ENCODE measurements around the gene MRPL47.

Gene MRPL47

DNA sequence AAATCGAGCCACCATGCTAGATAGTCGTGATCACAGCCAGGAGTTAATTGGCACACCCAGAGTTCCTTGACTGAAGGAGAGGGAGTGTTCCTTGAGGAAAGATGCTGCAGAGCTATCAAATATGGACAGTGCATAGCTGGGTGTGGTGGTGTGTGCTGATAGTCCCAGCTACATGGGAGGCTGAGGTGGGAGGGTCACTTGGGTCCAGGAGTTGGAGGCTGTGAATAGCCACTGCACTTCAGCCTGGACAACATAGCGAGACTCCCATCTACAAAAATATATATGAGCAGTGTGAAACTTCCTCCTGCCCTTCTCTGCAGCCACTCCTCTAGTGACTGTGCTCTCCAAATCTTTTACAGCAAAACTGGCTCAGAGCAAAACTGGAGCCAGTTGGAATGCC is 38.4 kb upstream of the MRPL47 start:
- DNase-seq (ENCODE audit: extremely low read depth, low read depth) = no peak
- no peak overlapping the region for H3K4me3 ChIP-seq (replicated peaks; ENCODE audit: low read depth, low read length)
- TF ChIP-seq, protein P1, sequence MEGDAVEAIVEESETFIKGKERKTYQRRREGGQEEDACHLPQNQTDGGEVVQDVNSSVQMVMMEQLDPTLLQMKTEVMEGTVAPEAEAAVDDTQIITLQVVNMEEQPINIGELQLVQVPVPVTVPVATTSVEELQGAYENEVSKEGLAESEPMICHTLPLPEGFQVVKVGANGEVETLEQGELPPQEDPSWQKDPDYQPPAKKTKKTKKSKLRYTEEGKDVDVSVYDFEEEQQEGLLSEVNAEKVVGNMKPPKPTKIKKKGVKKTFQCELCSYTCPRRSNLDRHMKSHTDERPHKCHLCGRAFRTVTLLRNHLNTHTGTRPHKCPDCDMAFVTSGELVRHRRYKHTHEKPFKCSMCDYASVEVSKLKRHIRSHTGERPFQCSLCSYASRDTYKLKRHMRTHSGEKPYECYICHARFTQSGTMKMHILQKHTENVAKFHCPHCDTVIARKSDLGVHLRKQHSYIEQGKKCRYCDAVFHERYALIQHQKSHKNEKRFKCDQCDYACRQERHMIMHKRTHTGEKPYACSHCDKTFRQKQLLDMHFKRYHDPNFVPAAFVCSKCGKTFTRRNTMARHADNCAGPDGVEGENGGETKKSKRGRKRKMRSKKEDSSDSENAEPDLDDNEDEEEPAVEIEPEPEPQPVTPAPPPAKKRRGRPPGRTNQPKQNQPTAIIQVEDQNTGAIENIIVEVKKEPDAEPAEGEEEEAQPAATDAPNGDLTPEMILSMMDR (IDR thresholded peaks at IDR 0.05; ENCODE audit: low read depth, low read length, missing control alignments) = no peak

DNA sequence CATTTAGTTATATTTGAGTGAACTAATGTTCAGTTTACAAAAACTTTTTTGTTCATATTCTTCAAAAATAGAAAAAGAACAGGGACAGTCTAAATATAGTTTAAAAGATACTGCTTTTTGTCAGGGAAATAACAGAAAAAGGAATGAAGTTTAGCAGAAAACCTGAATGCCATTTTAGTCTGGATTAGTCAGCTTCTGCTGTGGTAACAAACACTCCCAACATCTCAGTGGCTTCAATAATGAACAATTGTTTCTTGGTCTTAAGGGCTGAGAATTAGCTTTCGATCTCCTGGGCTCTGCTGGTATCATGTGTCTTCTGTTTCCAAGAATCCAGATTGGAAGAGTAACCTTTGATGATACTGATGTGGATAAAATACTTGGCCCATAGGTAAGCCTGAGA is 36.0 kb upstream of the MRPL47 start:
- no peak for DNase-seq (ENCODE audit: extremely low read depth, low read depth)
- no peak overlapping the region for H3K4me3 ChIP-seq (replicated peaks; ENCODE audit: low read depth, low read length)
- TF ChIP-seq, protein P1 (IDR thresholded peaks at IDR 0.05; ENCODE audit: low read depth, low read length, missing control alignments) = no peak

DNA sequence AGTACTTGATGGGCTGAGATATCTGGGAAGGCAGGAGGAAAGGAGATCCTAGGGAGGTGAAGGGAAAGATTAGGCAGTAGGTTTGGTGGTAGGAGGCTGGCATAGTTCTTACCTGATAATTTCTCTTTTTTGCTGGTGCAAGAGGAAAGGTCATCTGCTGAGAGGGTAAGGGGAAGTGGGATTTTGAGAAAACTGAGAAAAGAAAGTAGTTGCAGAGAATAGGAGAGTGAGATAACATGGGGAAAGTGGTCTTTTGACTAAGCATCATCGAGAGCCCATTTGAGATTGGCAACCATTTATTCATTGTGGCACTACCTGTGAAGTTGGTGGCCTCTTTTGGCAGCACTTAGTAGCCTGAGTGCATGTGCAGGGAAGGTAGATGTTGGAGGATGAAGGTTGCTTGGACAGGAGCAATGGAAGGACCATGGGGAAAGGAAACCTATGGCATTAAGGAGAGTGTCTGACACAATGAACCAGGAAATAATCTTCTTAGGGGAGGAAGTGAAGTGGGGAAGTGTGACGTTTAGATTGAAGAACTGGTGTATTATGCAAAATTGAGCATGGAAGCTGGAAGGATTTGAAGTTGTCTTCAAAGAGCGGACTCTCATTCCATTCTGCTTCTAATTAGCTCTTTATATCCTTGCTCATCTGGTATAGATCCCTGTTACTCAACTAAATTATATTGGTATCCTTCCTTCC is 26.5 kb upstream of the MRPL47 start:
- TF ChIP-seq, protein P1 (IDR thresholded peaks at IDR 0.05; ENCODE audit: low read depth, low read length, missing control alignments) = no peak
- no peak overlapping the region for H3K4me3 ChIP-seq (replicated peaks; ENCODE audit: low read depth, low read length)
- no peak for DNase-seq (ENCODE audit: extremely low read depth, low read depth)

DNA sequence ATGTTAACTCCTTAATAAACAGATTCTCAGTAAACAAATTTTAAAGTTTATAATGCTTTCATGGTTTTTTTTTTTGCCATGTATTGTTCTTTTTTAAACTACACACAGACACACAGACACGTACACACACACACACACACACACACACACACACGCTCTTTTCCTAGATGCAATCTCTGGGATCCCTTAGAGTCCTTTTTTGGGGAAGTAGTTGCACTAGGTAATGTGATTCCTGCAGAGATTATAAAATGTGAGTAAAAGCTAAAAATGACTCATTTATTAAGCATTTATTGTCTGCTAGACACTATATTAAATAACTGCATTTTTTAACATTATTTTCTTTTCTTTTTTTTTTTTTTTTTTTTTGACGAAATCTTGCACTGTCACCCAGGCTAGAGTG is 20.0 kb upstream of the MRPL47 start:
- TF ChIP-seq, protein P1 (IDR thresholded peaks at IDR 0.05; ENCODE audit: low read depth, low read length, missing control alignments) = no peak
- DNase-seq (ENCODE audit: extremely low read depth, low read depth) = no peak
- H3K4me3 ChIP-seq (replicated peaks; ENCODE audit: low read depth, low read length) = no peak overlapping the region

DNA sequence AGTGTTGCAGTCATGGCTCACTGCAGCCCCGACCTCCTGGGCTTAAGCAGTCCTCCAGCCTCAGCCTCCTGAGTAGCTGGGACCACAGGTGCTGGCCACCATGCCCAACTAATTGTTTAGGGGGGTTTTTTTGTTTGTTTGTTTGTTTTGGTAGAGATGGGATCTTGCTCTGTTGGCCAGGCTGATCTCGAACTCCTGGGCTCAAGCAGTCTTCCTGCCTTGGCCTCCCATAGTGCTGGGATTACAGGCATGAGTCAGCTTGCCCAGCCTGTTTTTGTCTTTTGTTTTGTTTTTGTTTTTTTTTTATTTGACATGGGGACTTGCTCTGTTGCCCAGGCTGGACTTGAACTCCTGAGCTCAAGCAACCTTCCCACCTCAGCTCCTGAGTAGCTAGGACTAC is 17.6 kb upstream of the MRPL47 start:
- TF ChIP-seq, protein P1 (IDR thresholded peaks at IDR 0.05; ENCODE audit: low read depth, low read length, missing control alignments) = no peak
- no peak for DNase-seq (ENCODE audit: extremely low read depth, low read depth)
- no peak overlapping the region for H3K4me3 ChIP-seq (replicated peaks; ENCODE audit: low read depth, low read length)

DNA sequence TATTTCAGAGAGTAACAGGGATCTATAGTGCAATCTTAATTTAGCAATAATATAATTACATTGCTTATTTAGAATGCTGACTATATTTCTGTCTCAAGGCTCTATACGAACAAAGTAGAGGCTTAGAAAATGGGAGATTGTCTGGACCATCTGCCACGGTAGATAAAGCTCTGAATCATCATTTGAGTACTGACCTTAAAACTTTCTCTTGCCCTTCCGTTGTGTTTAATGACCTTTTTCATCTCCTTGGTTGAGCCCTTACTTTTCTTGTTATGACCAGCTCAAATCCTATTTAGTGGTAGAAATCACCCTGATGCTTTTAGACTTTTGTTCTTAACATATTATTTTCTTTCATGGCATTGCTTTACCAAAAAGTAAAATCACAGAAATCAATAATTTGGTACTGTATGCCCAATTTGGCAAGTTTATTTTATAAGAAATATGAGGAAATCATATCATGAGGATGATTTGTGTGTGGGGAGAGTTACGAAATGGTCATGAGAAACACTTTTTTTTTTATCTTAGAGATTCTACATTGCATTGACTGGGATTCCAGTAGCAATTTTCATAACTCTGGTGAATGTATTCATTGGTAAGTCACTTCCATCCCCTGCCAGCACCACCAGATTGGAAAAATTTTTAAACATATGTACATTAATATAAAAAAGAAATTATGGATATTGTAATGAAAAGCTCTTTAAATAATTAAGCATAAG is 11.2 kb upstream of the MRPL47 start:
- no peak overlapping the region for H3K4me3 ChIP-seq (replicated peaks; ENCODE audit: low read depth, low read length)
- DNase-seq (ENCODE audit: extremely low read depth, low read depth) = no peak
- TF ChIP-seq, protein P1 (IDR thresholded peaks at IDR 0.05; ENCODE audit: low read depth, low read length, missing control alignments) = no peak

Data from HFF-Myc (cell line).